Measurements from ENCODE around the gene COL15A1.

The COL15A1 gene

GRCh38 chr9:99055384-99055783, 111.7 kb downstream of the COL15A1 start:
- TF ChIP-seq CTCF (IDR thresholded peaks at IDR 0.05; ENCODE audit: control insufficient read depth, insufficient read depth, low read depth, low read length, missing control alignments), result no peak
- no peak for DNase-seq (ENCODE audit: low read depth)
- no peak overlapping the region for H3K4me3 ChIP-seq (ENCODE audit: control insufficient read depth, low read depth, low read length)

- no peak overlapping the region for H3K4me3 ChIP-seq (ENCODE audit: control insufficient read depth, low read depth, low read length)
- TF ChIP-seq CTCF (IDR thresholded peaks at IDR 0.05; ENCODE audit: control insufficient read depth, insufficient read depth, low read depth, low read length, missing control alignments), result no peak
- no peak for DNase-seq (ENCODE audit: low read depth)
These were observed 112.5 kb downstream of the COL15A1 start for GRCh38 chr9:99056186-99056585.

DNA sequence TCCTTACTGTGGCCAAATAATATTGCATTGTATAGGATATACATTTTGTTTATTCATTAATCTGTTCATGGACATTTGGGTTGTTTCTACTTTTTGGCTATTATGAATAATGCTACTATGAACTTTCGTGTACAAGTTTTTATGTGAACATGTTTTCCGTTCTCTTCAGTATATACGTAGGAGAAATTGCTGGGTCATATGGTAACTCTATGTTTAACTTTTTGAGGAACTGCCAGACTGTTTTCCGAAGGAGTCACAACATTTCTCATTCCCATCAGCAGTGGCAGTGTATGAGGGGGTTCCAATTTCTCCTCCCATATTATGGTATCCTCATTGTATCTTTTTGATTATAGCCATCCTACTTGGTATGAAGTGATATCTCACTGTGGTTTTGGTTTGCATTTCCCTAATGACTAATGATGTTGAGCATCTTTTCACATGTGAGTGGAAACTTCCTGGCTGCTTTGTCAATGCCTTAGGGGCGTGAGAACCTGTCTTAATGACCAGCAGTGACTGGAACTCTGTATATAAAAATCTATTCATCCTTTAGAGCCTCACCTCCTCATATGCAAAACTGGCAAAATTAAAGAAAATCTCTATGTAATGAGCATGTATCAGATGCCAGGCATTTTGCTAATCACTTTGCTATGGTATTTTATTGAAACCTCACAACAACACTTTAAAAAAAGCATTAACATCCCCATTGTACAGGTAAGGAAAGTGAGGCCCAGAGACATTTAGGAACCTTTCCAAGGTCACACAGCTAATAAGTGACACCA, 113.4 kb downstream of the COL15A1 start:
- no peak for TF ChIP-seq CTCF (IDR thresholded peaks at IDR 0.05; ENCODE audit: control insufficient read depth, insufficient read depth, low read depth, low read length, missing control alignments)
- peak; percentile 76 for DNase-seq (ENCODE audit: low read depth)
- H3K4me3 ChIP-seq (ENCODE audit: control insufficient read depth, low read depth, low read length), result no peak overlapping the region

- TF ChIP-seq CTCF (IDR thresholded peaks at IDR 0.05; ENCODE audit: control insufficient read depth, insufficient read depth, low read depth, low read length, missing control alignments), result no peak
- H3K4me3 ChIP-seq (ENCODE audit: control insufficient read depth, low read depth, low read length), result no peak overlapping the region
- peak; percentile 56 for DNase-seq (ENCODE audit: low read depth)
These were observed 114.2 kb downstream of the COL15A1 start for GRCh38 chr9:99057665-99058625.

DNA sequence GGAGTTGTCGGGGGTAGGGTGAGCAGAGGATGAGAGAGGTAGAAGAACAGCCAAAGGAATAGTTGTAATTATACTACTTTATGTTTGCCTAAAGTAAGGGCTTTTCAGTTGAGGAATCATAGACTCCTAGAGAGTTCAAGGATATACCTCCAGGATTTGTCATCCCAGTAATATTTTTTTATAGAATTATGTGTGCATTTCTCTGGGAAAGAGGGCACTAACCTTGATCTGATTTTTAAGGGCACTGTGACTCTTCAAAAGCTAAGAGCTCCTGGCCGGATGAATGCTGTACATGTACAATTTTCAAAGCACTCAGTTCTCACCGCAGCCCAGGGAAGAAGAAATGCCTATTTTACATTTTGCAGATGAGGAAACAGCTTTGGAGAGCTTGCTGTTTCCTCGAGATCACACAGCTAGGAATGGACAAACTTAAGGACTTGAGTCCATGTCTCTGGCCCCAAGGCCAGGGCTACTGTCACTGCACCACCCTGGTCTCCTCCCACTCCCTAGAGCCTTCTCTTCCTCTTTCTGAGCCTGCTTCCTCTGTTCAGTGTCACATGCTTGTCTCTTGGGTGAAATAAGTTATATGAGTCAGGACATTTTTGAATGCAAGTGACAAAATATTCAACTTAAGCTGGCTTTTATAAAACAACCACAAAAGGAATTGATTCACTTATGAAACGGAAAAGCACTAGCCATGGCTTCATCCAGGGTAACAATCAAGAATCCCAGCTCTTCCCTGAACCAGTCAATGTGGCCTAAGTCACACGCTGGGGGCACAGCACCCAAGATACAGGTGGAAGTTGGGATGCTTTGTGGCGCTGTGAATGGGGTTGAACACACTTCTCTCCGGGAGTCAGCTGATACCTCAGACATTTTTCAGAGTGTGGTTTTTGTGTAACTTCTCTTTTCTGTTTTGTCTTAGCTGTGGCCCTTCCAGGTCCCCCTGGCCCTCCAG, 115.5 kb downstream of the COL15A1 start:
- no peak for DNase-seq (ENCODE audit: low read depth)
- H3K4me3 ChIP-seq (ENCODE audit: control insufficient read depth, low read depth, low read length), result no peak overlapping the region
- no peak for TF ChIP-seq CTCF (IDR thresholded peaks at IDR 0.05; ENCODE audit: control insufficient read depth, insufficient read depth, low read depth, low read length, missing control alignments)

GRCh38 chr9:99060621-99061020, 116.9 kb downstream of the COL15A1 start:
- no peak for DNase-seq (ENCODE audit: low read depth)
- H3K4me3 ChIP-seq (ENCODE audit: control insufficient read depth, low read depth, low read length), result no peak overlapping the region
- no peak for TF ChIP-seq CTCF (IDR thresholded peaks at IDR 0.05; ENCODE audit: control insufficient read depth, insufficient read depth, low read depth, low read length, missing control alignments)

Measured in AG09309 (cell line).